HG03039 (cell line): Measurements from ENCODE around the gene GRK6.
"Not testable (repeated sequence)": the region's sequence is repeated elsewhere in the genome, so short reads cannot be mapped to it uniquely, and the experiment has no call there.

Experiments
- ATAC-seq: cut with Tn5 transposase; IDR thresholded peaks from one replicate; pipeline ENCODE4 v1.9.1; 2021; ENCODE audit warnings: mild to moderate bottlenecking, moderate library complexity; ENCODE audit not compliant: unreplicated experiment

GRK6 gene

GRCh38 chr5:177483994-177484901 lies 57.8 kb downstream of the GRK6 start:
- no peak for ATAC-seq

GRCh38 chr5:177484902-177485549 lies 58.5 kb downstream of the GRK6 start:
- ATAC-seq = no peak

GRCh38 chr5:177485753-177486152 lies 59.3 kb downstream of the GRK6 start:
- not testable (repeated sequence) for ATAC-seq

GRCh38 chr5:177486256-177486655 lies 59.8 kb downstream of the GRK6 start:
- no peak for ATAC-seq

- no peak for ATAC-seq
These were observed 60.7 kb downstream of the GRK6 start for GRCh38 chr5:177487144-177487543.

- no peak for ATAC-seq
These were observed 61.5 kb downstream of the GRK6 start for GRCh38 chr5:177487975-177488374.

GRCh38 chr5:177489119-177489716 lies 62.7 kb downstream of the GRK6 start:
- ATAC-seq = no peak

- no peak for ATAC-seq
These were observed 64.0 kb downstream of the GRK6 start for GRCh38 chr5:177490311-177490991.

- no peak for ATAC-seq
These were observed 64.5 kb downstream of the GRK6 start for GRCh38 chr5:177490992-177491391.

- no peak for ATAC-seq
These were observed 65.0 kb downstream of the GRK6 start for GRCh38 chr5:177491429-177491945.

GRCh38 chr5:177491983-177492746 lies 65.7 kb downstream of the GRK6 start:
- no peak for ATAC-seq
